ENCODE results near the gene PNMA8A. TPM values are rescaled to one million over a fixed set of nuclear protein-coding genes. Genes with fewer than 3 reads are reported as not detected.

Gene PNMA8A
- total RNA-seq, 1 experiment from 2014 or later = not detected

DNA sequence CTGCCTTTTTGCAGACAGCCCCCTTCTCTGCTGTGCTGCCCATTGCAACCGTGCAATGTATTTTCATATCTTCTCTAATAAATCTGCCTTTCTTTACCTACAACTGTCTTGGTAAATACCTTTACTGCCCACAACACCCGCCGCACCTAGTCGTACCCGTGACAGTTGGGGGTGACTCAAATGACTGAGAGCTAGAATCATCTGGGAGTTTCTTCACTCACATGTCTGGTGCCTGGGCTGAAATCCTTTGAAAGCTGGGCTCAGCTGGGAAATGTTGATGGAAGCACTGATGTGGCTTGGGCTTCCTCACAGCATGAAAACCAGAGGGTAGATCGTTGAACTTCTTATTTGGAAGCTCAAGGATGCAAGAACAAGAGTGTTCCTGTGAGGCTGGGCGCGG is 2.8 kb upstream of the PNMA8A start:
- Histone ChIP-seq H3K79me2 (ENCODE audit: insufficient read depth, low read length) (no peaks in the 10 kb centered on the region), H3K27me3 (ENCODE audit: insufficient read depth, low read length) (no peaks in the 10 kb centered on the region), H3K4me1 (ENCODE audit: control insufficient read depth in 1 of 2, insufficient read depth in 2 of 2, low read length in 2 of 2) (no peaks in the 10 kb centered on the region), H3K9me2 (ENCODE audit: insufficient read depth) (no peaks in the 10 kb centered on the region), H4K20me1 (ENCODE audit: insufficient read depth) (no peaks in the 10 kb centered on the region), H3K9me3 (ENCODE audit: control insufficient read depth in 1 of 2, insufficient read depth in 1 of 2, low read depth in 1 of 2, low read length in 2 of 2) (no peaks in the 10 kb centered on the region), H3K4me3 (replicated peaks in 1 of 2; ENCODE audit: low read depth in 1 of 2, low read length in 2 of 2) (no peak overlapping the region), H3K4me2 (ENCODE audit: low read length) (no peak overlapping the region), H3K36me3 (ENCODE audit: control insufficient read depth in 1 of 2, insufficient read depth in 2 of 2, low read length in 2 of 2) (no peaks in the 10 kb centered on the region), H3K9ac (ENCODE audit: low read length) (no peak overlapping the region), H2AFZ (ENCODE audit: low read depth, low read length, poor library complexity, severe bottlenecking) (no peak overlapping the region), H3K27ac (ENCODE audit: low read depth, low read length) (no peak overlapping the region)
- intact Hi-C loops (cut with micrococcal nuclease) = no loop called here
- BruUV-seq (replicated peaks) = no TSS peak
- no peak for DNase-seq (ENCODE audit: low read depth, low spot score)
- no peak for TF ChIP-seq SP1 (IDR thresholded peaks at IDR 0.05; ENCODE audit: low read depth)
- TF ChIP-seq SIN3A (IDR thresholded peaks at IDR 0.05; ENCODE audit: low read depth) = no peak
- TF ChIP-seq JUND (IDR thresholded peaks at IDR 0.05) = no peak
- no peak for TF ChIP-seq REST (IDR thresholded peaks at IDR 0.05; ENCODE audit: low read depth)
- TF ChIP-seq ZFX (IDR thresholded peaks at IDR 0.05) = no peak
- no peak for TF ChIP-seq ZNF274 (IDR thresholded peaks at IDR 0.05; ENCODE audit: low read depth, low read length)
- no peak for TF ChIP-seq FOSL1 (IDR thresholded peaks at IDR 0.05; ENCODE audit: low read depth)
- TF ChIP-seq CEBPB (IDR thresholded peaks at IDR 0.05; ENCODE audit: low read depth) = no peak
- no peak for TF ChIP-seq YY1 (IDR thresholded peaks at IDR 0.05; ENCODE audit: extremely low read depth, insufficient replicate concordance, low read depth, low read length)
- no peak for TF ChIP-seq CBX3 (IDR thresholded peaks at IDR 0.05; ENCODE audit: low read depth)
- TF ChIP-seq EZH2 (IDR thresholded peaks at IDR 0.05) = no peak
- TF ChIP-seq POLR2A (IDR thresholded peaks at IDR 0.05; ENCODE audit: borderline replicate concordance, extremely low read depth, insufficient read depth, insufficient read length) = no peak
- TF ChIP-seq SRF (IDR thresholded peaks at IDR 0.05; ENCODE audit: low read depth) = no peak
- TF ChIP-seq, protein P1, sequence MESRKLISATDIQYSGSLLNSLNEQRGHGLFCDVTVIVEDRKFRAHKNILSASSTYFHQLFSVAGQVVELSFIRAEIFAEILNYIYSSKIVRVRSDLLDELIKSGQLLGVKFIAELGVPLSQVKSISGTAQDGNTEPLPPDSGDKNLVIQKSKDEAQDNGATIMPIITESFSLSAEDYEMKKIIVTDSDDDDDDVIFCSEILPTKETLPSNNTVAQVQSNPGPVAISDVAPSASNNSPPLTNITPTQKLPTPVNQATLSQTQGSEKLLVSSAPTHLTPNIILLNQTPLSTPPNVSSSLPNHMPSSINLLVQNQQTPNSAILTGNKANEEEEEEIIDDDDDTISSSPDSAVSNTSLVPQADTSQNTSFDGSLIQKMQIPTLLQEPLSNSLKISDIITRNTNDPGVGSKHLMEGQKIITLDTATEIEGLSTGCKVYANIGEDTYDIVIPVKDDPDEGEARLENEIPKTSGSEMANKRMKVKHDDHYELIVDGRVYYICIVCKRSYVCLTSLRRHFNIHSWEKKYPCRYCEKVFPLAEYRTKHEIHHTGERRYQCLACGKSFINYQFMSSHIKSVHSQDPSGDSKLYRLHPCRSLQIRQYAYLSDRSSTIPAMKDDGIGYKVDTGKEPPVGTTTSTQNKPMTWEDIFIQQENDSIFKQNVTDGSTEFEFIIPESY (IDR thresholded peaks at IDR 0.05; ENCODE audit: extremely low read depth, insufficient replicate concordance, low read length) = no peak
- TF ChIP-seq, protein P2, sequence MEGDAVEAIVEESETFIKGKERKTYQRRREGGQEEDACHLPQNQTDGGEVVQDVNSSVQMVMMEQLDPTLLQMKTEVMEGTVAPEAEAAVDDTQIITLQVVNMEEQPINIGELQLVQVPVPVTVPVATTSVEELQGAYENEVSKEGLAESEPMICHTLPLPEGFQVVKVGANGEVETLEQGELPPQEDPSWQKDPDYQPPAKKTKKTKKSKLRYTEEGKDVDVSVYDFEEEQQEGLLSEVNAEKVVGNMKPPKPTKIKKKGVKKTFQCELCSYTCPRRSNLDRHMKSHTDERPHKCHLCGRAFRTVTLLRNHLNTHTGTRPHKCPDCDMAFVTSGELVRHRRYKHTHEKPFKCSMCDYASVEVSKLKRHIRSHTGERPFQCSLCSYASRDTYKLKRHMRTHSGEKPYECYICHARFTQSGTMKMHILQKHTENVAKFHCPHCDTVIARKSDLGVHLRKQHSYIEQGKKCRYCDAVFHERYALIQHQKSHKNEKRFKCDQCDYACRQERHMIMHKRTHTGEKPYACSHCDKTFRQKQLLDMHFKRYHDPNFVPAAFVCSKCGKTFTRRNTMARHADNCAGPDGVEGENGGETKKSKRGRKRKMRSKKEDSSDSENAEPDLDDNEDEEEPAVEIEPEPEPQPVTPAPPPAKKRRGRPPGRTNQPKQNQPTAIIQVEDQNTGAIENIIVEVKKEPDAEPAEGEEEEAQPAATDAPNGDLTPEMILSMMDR (IDR thresholded peaks at IDR 0.05 in 2 of 3, conservative IDR thresholded peaks at IDR 0.05 in 1 of 3; ENCODE audit: borderline replicate concordance in 1 of 3, insufficient read depth in 1 of 3, low read depth in 2 of 3, low read length in 2 of 3) = no peak
- POLR2A ChIA-PET = no interaction called here
- RAD21 ChIA-PET (ENCODE audit: low non-redundant PET in 1 of 2, low total read pairs in 2 of 2, uncharacterized antibody in 2 of 2, unreplicated experiment in 2 of 2) = interaction anchor here in 1 of 2 experiments (0.5 kb wide), 1 partner anchor 194 kb away, joined by 3 read pairs; no protein-coding TSS in a partner anchor
- no peak for ATAC-seq
- CTCF ChIA-PET = no interaction called here
